HUDEP-2 (cell line): Measurements from ENCODE around the gene STARD3NL.
A peak's percentile ranks its signal among the peaks of the same experiment; 100 is the strongest.
"Not testable (repeated sequence)": the region's sequence is repeated elsewhere in the genome, so short reads cannot be mapped to it uniquely, and the experiment has no call there.

Experiments used
- DNase-seq, 76 experiments: peaks; one replicate each; lab custom pipeline; 2025; ENCODE audit not compliant: unreplicated experiment in 76 of 76; lab: John Stamatoyannopoulos, UW

Gene STARD3NL

DNA sequence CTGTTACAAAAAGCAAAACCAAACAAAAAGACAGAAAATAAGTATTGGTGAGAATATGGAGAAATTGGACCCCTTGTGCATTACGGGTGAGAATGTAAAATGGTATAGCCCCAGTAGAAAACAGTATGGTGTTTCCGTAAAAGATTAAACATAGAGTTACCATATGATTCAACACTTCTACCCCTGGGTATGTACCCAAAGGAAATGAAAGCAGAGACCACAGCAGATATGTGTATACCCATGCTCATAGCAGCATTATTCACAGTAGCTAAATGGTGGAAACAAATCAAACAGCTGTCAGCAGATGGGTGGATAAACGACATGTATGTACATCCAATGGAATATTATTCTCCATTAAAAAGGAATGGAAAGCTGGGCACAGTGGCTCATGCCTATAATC is 42.4 kb downstream of the STARD3NL start:
- no peak for DNase-seq

DNA sequence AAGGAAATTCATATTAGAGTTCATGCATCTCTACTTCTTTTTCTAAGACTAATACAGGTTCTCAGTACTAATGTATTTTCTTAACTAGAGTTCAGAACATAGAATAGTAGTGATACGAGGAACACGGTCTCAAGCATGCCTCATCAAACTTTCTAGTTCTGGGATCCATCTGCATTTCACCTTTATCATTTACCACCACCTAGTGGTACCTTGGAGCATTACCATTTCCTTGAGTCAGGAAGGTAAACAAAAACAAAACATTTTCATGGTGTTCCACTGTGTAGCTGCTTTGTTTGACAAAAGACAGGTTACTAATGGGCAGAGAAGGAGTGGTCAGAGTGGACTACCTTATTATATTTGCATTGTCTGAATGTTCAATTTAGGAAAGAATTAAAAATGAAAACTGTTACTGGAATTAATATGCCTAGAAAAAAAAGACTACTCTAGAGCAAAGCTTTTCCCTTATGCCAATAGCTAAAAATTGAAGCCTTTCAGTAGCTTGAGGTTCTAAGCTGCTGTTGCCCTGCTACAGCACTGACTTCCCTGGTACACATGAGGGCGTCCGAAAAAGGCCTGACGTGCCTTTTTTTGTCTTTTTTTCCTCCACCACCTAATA is 44.5 kb downstream of the STARD3NL start:
- DNase-seq, result peak in 30 of 76 experiments; percentile 3 to 57 (median 34)

DNA sequence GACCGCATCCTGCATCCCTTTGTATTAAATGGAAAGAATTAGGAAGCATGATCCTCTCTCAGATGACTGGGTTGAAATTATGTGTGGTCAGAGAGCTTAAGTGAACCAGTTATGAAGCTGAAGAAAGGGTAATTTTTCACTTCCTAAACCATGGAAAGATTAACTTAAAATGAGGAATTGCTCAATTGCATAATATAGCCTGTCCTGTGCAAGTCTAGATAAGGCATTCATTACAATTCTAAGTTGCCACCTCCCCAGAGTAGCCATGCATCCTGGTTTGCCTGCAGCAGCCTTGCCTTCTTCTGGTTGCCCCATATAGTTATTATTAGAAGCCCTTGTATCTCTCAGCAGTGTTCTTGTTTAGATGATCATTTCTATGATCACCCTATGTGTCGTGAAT is 45.3 kb downstream of the STARD3NL start:
- DNase-seq, result no peak

DNA sequence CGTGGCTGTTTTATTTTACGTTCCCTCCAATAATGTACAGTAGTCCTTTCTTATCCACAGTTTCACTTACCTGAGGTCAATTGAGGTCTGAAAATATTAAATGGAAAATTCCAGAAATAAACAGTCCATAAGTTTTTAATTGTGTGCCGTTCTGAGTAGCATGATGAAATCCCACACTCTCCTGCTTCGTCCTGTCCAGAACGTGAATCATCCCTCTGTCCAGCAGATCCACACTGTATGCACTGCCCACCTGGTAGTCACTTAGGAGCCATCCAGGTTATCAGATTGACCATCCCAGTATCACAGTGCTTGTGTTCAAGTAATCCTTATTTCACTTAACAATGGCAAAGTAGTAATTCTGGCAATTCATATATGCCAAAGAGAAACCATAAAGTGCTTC is 46.3 kb downstream of the STARD3NL start:
- DNase-seq, result no peak

DNA sequence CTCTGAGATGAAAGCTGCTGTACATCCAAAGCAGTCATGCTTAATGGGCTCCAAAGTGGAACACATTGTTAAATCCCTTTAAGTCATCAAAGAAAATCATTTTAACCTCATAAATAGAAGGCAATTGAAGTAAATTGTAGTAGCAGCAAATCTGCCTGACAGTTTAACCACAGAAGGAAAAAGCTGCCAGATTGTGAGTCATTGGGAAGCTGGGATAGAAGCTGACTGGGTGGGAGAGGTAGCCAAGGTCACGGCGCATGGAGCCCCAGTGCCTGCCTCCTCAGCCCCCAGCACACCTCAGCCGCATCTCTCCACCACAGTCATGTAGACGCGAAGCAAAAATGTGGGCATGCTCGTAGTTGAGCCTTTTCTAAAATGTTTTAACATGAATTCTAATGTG is 51.3 kb downstream of the STARD3NL start:
- DNase-seq, result no peak

DNA sequence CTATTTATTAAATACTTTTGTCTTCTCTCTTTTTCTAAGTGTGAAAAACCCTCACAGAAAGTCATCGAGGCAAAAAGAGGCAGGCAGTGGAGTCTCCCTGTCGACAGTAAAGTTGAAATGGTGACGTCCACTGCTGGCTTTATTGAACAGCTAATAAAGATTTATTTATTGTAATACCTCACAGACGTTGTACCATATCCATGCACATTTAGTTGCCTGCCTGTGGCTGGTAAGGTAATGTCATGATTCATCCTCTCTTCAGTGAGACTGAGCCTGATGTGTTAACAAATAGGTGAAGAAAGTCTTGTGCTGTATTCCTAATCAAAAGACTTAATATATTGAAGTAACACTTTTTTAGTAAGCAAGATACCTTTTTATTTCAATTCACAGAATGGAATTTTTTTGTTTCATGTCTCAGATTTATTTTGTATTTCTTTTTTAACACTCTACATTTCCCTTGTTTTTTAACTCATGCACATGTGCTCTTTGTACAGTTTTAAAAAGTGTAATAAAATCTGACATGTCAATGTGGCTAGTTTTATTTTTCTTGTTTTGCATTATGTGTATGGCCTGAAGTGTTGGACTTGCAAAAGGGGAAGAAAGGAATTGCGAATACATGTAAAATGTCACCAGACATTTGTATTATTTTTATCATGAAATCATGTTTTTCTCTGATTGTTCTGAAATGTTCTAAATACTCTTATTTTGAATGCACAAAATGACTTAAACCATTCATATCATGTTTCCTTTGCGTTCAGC is 52.0 kb downstream of the STARD3NL start:
- DNase-seq, result no peak

DNA sequence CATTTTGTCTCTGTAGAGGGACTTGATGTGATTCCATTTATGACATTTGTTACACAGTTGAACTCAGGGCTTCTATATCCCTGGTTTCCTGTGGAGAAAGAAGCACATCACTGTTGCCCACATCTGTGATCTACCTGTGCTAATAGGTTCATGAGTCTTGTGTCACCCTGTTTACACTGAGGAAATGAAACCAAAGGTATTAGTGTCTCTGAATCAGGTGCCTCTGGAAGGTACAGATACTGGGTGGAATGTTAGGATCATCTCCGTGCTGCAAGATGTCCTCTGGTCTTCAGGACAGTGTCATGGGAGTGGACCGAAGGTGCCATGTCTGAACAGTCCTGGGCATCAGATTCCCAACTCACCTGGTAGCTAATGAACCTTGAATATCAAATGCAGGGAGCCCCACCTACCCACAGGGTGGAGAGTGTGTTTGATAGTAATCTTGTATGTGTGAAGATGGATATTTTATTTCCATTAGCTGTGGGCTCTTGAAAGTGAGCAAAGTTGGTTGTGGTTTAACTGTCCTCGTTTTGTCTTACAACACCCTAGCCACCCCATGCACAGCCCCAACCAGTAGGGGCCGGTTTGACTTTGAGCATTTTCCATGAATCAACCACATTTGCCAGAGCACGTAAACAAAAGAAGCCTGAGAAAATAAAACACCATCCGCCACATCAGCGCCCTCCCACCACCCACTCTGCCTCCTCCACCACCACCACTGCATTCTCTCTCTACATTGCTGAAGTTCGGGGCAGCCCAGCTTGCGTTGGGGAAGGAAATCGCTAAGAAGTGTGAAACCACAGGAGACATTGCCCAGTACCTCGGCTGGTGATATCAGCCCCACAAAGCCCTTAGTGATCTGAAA is 54.7 kb downstream of the STARD3NL start:
- peak in 6 of 76 experiments; percentile 1 to 20 (median 8) for DNase-seq

DNA sequence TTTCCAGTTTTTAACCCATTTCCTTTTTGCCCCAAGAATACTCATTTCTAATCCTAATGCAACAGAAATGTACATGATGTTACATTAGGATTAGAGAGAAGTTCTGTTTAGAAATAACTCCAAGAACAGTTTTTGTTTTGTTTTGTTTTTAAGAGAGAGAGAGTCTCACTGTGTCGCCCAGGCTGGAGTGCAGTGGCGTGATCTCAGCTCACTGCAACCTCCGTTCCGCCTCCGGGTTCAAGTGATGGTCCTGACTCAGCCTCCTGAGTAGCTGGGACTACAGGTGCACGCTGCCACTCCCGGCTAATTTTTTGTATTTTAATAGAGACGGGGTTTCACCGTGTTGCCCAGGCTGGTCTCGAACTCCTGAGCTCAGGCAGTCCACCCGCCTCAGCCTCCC is 56.7 kb downstream of the STARD3NL start:
- DNase-seq, result not testable (repeated sequence)

DNA sequence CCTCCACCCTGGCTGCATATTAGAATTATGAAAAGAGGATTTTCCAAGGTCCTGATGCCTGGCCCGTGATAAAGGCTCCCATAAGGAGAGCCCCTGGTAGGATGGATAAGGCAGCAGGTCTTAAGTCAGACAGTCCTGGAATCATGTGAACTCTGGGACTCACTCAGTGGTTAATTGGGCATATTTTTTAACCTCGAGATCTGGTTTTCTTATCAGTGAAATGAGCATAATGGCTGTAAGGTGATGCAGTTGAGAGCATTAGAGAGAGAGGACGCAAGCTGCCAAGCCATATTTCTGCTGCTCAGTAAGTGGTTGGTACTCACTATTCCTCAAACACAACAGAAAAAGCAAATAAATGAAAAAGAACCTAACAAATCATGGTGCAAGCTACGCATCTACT is 57.6 kb downstream of the STARD3NL start:
- DNase-seq, result no peak

DNA sequence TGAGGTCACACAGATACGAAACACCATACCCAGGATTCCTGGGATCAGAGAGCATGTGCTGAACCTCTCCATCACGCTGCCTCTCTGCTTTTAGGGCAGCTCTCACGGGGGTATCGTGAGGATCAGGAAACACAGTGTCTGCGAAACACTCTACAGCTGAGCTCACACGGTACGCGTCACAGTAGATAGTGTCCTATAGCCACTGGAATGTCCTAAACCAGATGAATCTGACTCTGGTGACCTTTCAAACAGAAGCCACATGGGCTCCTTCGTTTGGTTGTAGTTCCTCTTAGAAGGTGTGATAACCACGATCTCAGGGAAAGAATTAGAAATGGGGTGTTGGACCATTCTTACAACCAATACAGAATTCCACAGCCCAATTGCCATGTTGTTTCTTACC is 61.1 kb downstream of the STARD3NL start:
- not testable (repeated sequence) for DNase-seq

DNA sequence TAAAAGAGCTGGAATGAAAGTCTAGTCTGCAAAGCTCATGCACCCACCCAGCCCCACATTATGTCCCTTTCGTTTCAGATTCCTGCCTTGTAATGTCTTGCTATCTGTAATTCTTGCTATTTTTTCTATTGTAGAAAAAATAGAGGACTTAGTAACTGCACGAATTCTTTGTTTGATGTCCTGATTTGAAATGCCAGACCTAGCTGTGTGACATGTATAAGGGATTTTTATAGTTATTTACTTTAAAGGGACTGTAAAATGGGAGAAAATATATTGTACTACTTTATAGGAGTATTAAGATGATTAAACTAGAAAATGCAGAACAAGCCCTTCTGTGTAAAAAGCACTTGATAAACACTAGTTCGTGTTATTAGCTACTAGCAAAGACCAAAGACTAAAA is 63.0 kb downstream of the STARD3NL start:
- DNase-seq, result no peak

DNA sequence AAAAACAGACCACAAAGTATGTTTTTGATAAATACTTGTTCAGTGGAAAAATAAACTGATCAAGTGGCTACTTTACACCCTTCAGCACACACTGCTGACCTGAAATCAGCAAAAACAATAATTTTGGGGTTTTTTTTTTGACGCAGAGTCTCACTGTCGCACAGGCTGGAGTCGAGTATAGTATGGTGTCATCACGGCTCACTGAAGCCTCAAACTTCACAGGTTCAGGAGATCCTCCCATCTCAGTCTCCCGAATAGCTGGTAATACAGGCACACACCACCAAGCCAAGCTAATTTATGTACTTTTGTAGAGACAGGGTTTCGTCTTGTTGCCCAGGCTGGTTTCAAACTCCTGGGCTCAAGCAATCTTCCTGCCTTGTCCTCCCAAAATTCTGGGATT is 64.8 kb downstream of the STARD3NL start:
- DNase-seq, result no peak

DNA sequence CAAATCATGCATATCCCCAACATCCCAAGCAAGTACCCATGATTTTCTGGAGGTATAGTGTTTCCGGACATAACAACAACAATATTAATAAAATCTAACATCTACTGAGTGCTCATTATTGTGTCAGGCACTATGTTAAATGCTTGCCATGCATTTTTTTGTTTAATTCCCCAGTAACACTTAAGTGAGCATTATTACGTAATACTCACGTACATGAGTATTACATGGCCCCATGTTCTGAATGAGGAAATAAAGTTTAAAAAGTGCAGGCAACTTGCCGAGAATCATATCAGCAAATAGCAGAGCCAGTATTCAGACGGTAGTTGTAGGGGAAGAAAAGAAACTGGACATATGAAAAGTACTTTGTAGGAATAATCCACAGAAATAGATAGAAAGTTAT is 65.3 kb downstream of the STARD3NL start:
- not testable (repeated sequence) for DNase-seq

DNA sequence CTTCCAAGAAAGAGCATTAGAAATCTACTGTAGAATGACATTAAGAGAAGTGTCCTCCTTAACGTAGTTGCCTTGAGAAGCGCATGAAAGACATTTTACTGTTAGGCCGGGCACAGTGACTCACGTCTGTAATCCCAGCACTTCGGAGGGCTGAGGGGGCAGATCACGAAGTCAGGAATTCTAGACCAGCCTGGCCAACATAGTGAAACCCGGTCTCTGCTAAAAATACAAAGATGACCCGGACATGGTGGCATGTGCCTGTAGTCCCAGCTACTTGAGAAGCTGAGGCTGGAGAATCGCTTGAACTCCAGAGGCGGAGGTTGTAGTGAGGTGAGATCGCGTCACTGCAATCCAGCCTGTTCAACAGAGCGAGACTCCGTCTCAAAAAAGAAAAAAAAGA is 66.5 kb downstream of the STARD3NL start:
- DNase-seq, result no peak

DNA sequence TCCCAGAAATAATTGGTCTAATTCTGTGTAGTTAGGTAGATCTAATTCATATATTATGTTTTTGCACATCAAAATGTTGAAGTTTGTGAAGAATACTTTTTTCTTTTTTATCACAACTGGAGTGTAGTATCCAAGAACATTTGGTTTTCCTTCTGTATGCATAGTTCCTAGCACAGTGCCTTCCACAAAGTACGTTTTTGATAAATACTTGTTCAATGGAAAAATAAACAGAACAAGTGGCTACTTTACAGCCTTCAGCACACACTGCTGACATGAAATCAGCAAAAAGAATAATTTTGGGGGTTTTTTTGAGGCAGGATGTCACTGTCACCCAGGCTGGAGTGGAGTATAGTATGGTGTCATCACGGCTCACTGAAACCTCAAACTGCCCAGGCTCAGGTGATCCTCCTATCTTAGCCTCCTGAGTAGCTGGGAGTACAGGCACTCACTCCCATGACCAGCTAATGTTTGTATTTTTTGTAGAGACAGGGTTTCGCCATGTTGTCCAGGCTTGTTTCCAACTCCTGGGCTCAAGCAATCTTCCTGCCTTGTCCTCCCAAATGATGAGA is 67.4 kb downstream of the STARD3NL start:
- DNase-seq, result no peak

DNA sequence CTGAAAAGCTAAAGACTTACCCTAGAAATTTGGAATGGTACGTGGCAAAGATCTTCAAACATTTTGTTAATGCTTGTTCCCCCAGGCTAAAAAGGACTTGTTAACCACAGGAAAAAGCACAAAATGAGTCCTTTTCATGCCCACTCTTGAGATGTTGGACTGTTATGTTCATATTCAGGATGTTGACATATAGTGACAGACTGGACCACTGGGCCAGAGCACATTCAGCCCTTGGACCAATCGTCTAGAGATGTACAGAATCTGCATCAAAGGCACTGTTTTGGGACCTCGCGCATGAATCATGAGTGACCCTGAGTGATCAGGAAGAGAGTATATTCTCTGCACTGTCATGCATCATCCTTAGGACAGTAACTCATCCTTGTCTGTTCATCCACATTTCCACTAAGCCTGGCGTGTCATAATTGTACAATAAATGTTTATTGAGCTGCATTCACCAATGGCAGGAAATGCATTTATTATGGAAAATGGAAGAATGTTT is 70.1 kb downstream of the STARD3NL start:
- DNase-seq, result no peak

DNA sequence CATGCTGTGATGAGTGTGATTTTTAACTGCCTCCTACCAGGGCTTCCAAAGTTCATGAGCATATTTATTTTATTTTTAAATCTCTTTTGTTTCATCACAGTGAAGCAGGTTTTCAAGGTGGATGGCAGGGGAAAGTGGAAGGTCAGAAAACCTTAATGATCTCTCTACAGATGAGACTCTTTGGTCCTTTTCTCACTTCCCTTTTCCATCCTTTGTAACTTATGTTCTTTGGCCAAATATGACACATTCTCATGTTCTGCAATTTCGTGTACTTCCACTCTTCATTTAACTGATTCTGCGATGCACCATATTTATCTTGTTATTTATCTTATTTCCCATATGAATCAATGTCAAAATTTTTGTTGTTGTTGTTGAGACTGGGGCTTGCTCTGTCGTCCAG is 71.8 kb downstream of the STARD3NL start:
- not testable (repeated sequence) for DNase-seq

DNA sequence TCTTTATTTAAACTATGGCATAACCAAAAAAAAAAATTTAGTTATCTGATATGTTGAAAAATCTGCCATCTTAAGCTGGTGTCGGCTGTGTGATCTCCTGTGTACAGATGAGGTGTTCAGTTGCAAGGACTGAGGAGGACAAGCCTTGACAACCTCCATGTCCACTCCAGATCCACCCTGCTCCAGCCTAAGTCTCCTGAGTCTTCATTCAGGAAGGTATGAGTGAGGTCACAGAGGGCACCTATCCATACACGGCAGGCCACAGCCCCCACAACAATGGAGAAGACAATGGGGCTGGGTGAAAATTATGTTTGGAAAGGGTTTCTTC is 79.3 kb downstream of the STARD3NL start:
- no peak for DNase-seq

DNA sequence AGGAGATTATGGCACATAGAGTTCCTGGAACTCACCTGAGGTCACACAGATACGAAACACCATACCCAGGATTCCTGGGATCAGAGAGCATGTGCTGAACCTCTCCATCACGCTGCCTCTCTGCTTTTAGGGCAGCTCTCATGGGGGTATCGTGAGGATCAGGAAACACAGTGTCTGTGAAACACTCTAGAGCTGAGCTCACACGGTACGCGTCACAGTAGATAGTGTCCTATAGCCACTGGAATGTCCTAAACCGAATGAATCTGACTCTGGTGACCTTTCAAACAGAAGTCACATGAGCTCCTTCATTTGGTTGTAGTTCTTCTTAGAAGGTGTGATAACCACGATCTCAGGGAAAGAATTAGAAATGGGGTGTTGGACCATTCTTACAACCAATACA is 81.1 kb downstream of the STARD3NL start:
- DNase-seq, result not testable (repeated sequence)

DNA sequence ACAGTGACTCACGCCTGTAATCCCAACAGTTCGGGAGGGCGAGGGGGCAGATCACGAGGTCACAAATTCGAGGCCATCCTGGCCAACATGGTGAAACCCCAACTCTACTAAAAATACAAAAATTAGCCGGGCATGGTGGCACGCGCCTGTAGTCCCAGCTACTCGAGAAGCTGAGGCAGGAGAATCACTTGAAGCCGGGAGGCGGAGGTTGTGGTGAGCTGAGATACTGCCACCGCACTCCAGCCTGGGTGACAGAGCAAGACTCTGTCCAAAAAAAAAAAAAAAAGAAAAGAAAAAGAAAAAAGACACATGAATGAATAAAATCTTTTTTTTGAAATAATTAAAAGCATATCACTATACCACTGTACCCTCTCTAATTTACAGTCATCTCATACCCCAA is 83.6 kb downstream of the STARD3NL start:
- DNase-seq, result not testable (repeated sequence)

DNA sequence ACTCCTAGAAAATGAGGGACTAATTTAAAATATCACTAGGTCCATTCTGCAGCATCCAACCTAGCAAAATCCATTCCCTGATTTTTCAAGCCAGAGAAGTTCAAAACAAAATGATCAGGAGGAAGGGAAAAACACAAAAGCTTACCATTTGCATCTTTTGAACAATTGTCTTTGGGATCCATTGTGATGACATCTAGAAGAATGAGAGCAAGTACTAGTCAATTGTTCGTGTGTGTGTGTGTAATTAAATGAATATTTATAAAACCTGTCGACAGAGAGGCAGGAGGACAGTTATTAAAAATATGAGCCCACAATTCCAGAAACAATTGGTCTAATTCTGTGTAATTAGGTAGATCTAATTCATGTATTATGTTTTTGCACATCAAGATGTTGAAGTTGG is 84.0 kb downstream of the STARD3NL start:
- not testable (repeated sequence) for DNase-seq
